ENCODE results near the gene RNF207.

RNF207 gene

DNA sequence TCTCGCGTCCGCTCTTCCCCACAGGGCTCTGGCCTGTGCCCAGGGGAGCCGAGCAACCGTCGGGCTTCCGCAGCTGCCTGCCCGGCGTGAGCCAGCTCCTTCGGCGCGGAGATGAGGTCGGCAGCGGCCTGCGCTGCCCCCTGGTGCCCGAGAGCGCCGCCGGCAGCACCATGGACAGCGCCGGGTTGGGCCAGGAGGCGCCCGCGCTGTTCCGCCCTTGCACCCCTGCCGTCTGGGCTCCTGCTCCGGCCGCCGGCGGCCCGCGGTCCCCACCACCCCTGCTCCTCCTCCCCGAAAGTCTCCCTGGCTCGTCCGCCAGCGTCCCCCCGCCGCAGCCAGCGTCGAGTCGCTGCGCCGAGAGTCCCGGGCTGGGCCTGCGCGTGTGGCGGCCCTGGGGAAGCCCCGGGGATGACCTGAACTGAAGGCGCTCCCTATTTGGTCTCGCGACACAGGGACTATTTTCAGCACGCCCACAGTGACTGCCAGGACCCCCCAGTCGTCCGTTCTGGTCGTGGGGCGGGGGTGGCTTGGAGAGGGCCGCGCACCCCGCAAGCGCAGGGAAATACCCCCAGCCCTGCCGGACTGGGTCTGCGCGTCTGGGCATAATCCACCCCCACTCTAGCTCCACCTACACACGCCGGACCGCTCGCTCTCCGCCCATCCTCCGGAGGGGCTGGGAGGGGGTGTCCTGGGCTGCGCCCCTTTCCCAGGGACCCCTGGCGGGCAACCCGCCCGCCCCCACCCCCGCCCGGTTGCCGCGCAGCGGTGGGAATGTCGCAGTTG, 39.4 kb downstream of the RNF207 start (continued):
- TF ChIP-seq, protein P1, sequence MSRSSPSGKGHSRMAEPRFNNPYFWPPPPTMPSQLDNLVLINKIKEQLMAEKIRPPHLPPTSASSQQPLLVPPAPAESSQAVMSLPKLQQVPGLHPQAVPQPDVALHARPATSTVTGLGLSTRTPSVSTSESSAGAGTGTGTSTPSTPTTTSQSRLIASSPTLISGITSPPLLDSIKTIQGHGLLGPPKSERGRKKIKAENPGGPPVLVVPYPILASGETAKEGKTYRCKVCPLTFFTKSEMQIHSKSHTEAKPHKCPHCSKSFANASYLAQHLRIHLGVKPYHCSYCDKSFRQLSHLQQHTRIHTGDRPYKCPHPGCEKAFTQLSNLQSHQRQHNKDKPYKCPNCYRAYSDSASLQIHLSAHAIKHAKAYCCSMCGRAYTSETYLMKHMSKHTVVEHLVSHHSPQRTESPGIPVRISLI (tag by site-specific recombination; IDR thresholded peaks at IDR 0.05): no peak
- no peak for TF ChIP-seq ZNF114 (tag by site-specific recombination; IDR thresholded peaks at IDR 0.05)
- TF ChIP-seq ZNF561 (tag by site-specific recombination; IDR thresholded peaks at IDR 0.05; ENCODE audit: borderline replicate concordance): peak; percentile 96; the same call in 1 of the 2 replicates
- TF ChIP-seq HOXC10 (CRISPR knock-in tag; IDR thresholded peaks at IDR 0.05): peak; percentile 84; the same call in 1 of the 2 replicates
- no peak for TF ChIP-seq MYNN (tag by site-specific recombination; IDR thresholded peaks at IDR 0.05; ENCODE audit: borderline replicate concordance)
- TF ChIP-seq, protein P2, sequence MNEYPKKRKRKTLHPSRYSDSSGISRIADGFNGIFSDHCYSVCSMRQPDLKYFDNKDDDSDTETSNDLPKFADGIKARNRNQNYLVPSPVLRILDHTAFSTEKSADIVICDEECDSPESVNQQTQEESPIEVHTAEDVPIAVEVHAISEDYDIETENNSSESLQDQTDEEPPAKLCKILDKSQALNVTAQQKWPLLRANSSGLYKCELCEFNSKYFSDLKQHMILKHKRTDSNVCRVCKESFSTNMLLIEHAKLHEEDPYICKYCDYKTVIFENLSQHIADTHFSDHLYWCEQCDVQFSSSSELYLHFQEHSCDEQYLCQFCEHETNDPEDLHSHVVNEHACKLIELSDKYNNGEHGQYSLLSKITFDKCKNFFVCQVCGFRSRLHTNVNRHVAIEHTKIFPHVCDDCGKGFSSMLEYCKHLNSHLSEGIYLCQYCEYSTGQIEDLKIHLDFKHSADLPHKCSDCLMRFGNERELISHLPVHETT (tag by site-specific recombination; IDR thresholded peaks at IDR 0.05): no peak
- TF ChIP-seq YY1 (tag by site-specific recombination; IDR thresholded peaks at IDR 0.05): peak; percentile 54; the same call in 1 of the 2 replicates
- TF ChIP-seq ZNF274 (IDR thresholded peaks at IDR 0.05; ENCODE audit: low read length): no peak
- TF ChIP-seq ZNF274 (tag by site-specific recombination; IDR thresholded peaks at IDR 0.05; ENCODE audit: borderline replicate concordance): no peak
- no peak for TF ChIP-seq SP2 (tag by site-specific recombination; IDR thresholded peaks at IDR 0.05)
- no peak for TF ChIP-seq ZNF169 (tag by site-specific recombination; IDR thresholded peaks at IDR 0.05)
- TF ChIP-seq ZNF791 (tag by site-specific recombination; IDR thresholded peaks at IDR 0.05): no peak
- no peak for TF ChIP-seq SCRT1 (tag by site-specific recombination; IDR thresholded peaks at IDR 0.05; ENCODE audit: borderline replicate concordance)
- TF ChIP-seq GLI2 (tag by site-specific recombination; IDR thresholded peaks at IDR 0.05; ENCODE audit: borderline replicate concordance, low read depth): no peak
- TF ChIP-seq ZNF354C (tag by site-specific recombination; IDR thresholded peaks at IDR 0.05; ENCODE audit: borderline replicate concordance, low read depth): no peak
- TF ChIP-seq ZNF2 (tag by site-specific recombination; IDR thresholded peaks at IDR 0.05): peak; percentile 32; the same call in 1 of the 2 replicates
- peak; percentile 89 for TF ChIP-seq ZNF600 (tag by site-specific recombination; IDR thresholded peaks at IDR 0.05)
- no peak for TF ChIP-seq ZNF626 (tag by site-specific recombination; IDR thresholded peaks at IDR 0.05)
- TF ChIP-seq ZNF585B (tag by site-specific recombination; IDR thresholded peaks at IDR 0.05): no peak
- TF ChIP-seq ZNF571 (tag by site-specific recombination; IDR thresholded peaks at IDR 0.05): no peak
- TF ChIP-seq, protein P3, sequence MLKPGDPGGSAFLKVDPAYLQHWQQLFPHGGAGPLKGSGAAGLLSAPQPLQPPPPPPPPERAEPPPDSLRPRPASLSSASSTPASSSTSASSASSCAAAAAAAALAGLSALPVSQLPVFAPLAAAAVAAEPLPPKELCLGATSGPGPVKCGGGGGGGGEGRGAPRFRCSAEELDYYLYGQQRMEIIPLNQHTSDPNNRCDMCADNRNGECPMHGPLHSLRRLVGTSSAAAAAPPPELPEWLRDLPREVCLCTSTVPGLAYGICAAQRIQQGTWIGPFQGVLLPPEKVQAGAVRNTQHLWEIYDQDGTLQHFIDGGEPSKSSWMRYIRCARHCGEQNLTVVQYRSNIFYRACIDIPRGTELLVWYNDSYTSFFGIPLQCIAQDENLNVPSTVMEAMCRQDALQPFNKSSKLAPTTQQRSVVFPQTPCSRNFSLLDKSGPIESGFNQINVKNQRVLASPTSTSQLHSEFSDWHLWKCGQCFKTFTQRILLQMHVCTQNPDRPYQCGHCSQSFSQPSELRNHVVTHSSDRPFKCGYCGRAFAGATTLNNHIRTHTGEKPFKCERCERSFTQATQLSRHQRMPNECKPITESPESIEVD (tag by site-specific recombination; IDR thresholded peaks at IDR 0.05): no peak
- TF ChIP-seq ZNF341 (tag by site-specific recombination; IDR thresholded peaks at IDR 0.05; ENCODE audit: low read depth): peak; percentile 97
- no peak for TF ChIP-seq ZNF776 (tag by site-specific recombination; IDR thresholded peaks at IDR 0.05; ENCODE audit: borderline replicate concordance)
- TF ChIP-seq IKZF3 (tag by site-specific recombination; IDR thresholded peaks at IDR 0.05): peak; percentile 55
- TF ChIP-seq ZBTB17 (tag by site-specific recombination; IDR thresholded peaks at IDR 0.05): peak; percentile 35; the same call in 1 of the 2 replicates
- TF ChIP-seq, protein P4, sequence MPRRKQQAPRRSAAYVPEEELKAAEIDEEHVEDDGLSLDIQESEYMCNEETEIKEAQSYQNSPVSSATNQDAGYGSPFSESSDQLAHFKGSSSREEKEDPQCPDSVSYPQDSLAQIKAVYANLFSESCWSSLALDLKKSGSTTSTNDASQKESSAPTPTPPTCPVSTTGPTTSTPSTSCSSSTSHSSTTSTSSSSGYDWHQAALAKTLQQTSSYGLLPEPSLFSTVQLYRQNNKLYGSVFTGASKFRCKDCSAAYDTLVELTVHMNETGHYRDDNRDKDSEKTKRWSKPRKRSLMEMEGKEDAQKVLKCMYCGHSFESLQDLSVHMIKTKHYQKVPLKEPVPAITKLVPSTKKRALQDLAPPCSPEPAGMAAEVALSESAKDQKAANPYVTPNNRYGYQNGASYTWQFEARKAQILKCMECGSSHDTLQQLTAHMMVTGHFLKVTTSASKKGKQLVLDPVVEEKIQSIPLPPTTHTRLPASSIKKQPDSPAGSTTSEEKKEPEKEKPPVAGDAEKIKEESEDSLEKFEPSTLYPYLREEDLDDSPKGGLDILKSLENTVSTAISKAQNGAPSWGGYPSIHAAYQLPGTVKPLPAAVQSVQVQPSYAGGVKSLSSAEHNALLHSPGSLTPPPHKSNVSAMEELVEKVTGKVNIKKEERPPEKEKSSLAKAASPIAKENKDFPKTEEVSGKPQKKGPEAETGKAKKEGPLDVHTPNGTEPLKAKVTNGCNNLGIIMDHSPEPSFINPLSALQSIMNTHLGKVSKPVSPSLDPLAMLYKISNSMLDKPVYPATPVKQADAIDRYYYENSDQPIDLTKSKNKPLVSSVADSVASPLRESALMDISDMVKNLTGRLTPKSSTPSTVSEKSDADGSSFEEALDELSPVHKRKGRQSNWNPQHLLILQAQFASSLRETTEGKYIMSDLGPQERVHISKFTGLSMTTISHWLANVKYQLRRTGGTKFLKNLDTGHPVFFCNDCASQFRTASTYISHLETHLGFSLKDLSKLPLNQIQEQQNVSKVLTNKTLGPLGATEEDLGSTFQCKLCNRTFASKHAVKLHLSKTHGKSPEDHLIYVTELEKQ (tag by site-specific recombination; IDR thresholded peaks at IDR 0.05; ENCODE audit: borderline replicate concordance): no peak
- no peak for TF ChIP-seq ZNF239 (tag by site-specific recombination; IDR thresholded peaks at IDR 0.05)
- TF ChIP-seq ZNF223 (tag by site-specific recombination; IDR thresholded peaks at IDR 0.05): no peak
- no peak for TF ChIP-seq OVOL3 (tag by site-specific recombination; IDR thresholded peaks at IDR 0.05)
- no peak for TF ChIP-seq RBAK (tag by site-specific recombination; IDR thresholded peaks at IDR 0.05)
- 0 out of 2 replicates have a peak, but pooled peaks have one; percentile 66 for TF ChIP-seq HOXA7 (CRISPR knock-in tag; IDR thresholded peaks at IDR 0.05; ENCODE audit: borderline replicate concordance)
- TF ChIP-seq, protein P5, sequence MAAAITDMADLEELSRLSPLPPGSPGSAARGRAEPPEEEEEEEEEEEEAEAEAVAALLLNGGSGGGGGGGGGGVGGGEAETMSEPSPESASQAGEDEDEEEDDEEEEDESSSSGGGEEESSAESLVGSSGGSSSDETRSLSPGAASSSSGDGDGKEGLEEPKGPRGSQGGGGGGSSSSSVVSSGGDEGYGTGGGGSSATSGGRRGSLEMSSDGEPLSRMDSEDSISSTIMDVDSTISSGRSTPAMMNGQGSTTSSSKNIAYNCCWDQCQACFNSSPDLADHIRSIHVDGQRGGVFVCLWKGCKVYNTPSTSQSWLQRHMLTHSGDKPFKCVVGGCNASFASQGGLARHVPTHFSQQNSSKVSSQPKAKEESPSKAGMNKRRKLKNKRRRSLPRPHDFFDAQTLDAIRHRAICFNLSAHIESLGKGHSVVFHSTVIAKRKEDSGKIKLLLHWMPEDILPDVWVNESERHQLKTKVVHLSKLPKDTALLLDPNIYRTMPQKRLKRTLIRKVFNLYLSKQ (tag by site-specific recombination; IDR thresholded peaks at IDR 0.05; ENCODE audit: borderline replicate concordance): no peak

Data from HEK293 (cell line).